Right cardiac atrium (tissue), 5 donors: Measurements from ENCODE around the gene CCDC40. TPM values are rescaled to one million over a fixed set of nuclear protein-coding genes. Genes with fewer than 3 reads are reported as not detected.

Experiments
- ATAC-seq, 2 donors: fragments of 200-7000 bp; cut with Tn5 transposase; one replicate each; pipeline versions ENCODE4 v1.8.0 to v1.9.1; 2020; ENCODE audit warnings: moderate library complexity in 2 of 2, mild to moderate bottlenecking in 1 of 2
- DNase-seq, 3 donors: peaks; one replicate each; pipeline ENCODE4 v3.0.0-alpha.2; 2020
- H3K27ac ChIP-seq: one replicate; pipeline ENCODE4 v1.5.1; 2013; ENCODE audit warnings: mild to moderate bottlenecking, low read length, control low read depth, moderate library complexity
- H3K27me3 ChIP-seq: one replicate; pipeline ENCODE4 v1.6.1; 2013; ENCODE audit not compliant: control insufficient read depth, insufficient read depth
- H3K4me1 ChIP-seq: one replicate; pipeline ENCODE4 v1.6.1; 2013; ENCODE audit warnings: low read length; ENCODE audit not compliant: control insufficient read depth, insufficient read depth
- H3K4me3 ChIP-seq: one replicate; pipeline ENCODE4 v1.5.1; 2013; ENCODE audit warnings: low read length, control low read depth
- H3K9me3 ChIP-seq: one replicate; pipeline ENCODE4 v1.6.1; 2013; ENCODE audit warnings: low read length; ENCODE audit not compliant: control insufficient read depth
- WGBS: extraction: QIAGEN DNeasy Blood & Tissue Kit; methylation state at CpG from one replicate; pipeline ENCODE4 v1.1.7; 2013; 5-methylcytosine and 5-hydroxymethylcytosine counted together
- intact Hi-C, 4 donors: fragments of 100-400 bp; cut with DNase I; formaldehyde crosslinking; loops; one replicate each; pipeline versions ENCODE4 v1.11.0 to v1.14.0; 2022 to 2023
- polyA plus RNA-seq: library from polyadenylated mRNA; stranded (reverse); fragments of 200-250 nt; gene quantifications from one replicate; pipeline ENCODE4 v1.2.3, GENCODE V29; 2013
- total RNA-seq, 4 donors: library from RNA; stranded (reverse); fragmentation: NEBNext Ultra II Directional; extraction: Animal tissue kit (Norgen Biotek cat#: 25700); gene quantifications; one replicate each; pipeline ENCODE4 v1.2.1, GENCODE V29; 2021
- donor health status: healthy with polysubstance abuse.
- donor health status: DM: no; HTN: yes; CAD: no.
- donor health status: DM: no; HTN: no; CAD: no.
- donor health status: DM: no; HTN: yes; CAD: no; lungs with severe emphysema.
- donor health status: DM: yes; HTN: yes; CAD: no.

Gene CCDC40
- total and polyA plus RNA-seq, 5 donors: 4.9 to 10.0 (median 7.4) TPM

DNA sequence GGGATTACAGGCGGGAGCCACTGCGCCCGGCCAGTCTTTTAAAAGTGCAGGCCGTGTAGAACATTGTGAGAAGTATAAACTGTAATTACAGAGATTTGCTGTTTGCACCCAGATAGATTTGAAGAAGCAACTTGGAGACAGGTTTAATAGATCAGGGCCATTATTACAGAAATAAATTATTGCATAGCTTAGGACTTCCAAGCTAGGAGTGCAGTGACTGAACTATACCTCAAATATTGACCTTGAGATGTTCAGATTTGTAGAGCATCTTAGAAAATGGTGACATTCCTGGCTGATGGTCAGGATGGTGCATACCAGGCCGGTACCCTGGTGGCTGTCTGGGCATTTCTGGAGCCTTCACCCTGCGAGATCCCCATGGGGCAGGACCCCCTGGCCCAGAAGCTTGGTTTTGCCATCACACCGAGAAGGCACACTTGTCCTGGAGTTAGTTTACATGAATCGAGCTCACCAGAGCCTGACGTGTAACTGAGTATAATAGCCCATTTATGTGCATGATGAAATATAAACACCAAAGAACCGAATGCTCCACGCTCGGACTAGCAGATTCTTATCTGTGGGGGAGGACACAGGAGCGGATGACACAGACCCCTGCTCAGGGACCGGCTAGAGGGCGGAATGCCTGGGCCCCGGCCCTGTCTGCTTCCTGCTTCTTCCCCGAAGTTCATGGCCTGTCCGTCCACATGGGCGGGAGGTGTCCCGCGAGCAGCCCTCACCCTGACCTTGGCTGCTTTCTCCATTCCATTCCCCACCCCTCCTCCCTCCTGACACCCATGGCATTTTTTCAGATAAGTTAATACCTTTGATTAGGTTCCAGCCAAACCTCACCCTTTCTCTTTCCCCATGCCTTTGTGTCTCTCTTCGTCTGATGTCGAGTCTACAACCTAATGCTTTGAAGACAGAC, 32.1 kb downstream of the CCDC40 start:
- no peaks in the 10 kb centered on the region for H3K27me3 ChIP-seq
- H3K27ac ChIP-seq: peak overlapping the region; percentile 82
- DNase-seq (peak; percentile 28 to 82 (median 52)), ATAC-seq (peak; percentile 47 to 68)
- WGBS: 52% methylated on average over 23 of the region's 23 CpGs
- intact Hi-C loops: no loop called here
- no peak overlapping the region for H3K4me3 ChIP-seq
- peaks cover 13% of the 10 kb centered on the region for H3K4me1 ChIP-seq
- no peaks in the 10 kb centered on the region for H3K9me3 ChIP-seq

GRCh38 chr17:80070375-80071115, 34.1 kb downstream of the CCDC40 start:
- Histone ChIP-seq H3K27me3 (no peaks in the 10 kb centered on the region), H3K4me1 (peaks cover 13% of the 10 kb centered on the region), H3K27ac (peak overlapping the region; percentile 91), H3K9me3 (no peaks in the 10 kb centered on the region), H3K4me3 (peak overlapping the region; percentile 34)
- DNase-seq (peak in 1 of 3 donors; percentile 61), ATAC-seq (peak; percentile 46 to 53)
- intact Hi-C loops: no loop called here
- 57% methylated on average over 15 of the region's 15 CpGs for WGBS

DNA sequence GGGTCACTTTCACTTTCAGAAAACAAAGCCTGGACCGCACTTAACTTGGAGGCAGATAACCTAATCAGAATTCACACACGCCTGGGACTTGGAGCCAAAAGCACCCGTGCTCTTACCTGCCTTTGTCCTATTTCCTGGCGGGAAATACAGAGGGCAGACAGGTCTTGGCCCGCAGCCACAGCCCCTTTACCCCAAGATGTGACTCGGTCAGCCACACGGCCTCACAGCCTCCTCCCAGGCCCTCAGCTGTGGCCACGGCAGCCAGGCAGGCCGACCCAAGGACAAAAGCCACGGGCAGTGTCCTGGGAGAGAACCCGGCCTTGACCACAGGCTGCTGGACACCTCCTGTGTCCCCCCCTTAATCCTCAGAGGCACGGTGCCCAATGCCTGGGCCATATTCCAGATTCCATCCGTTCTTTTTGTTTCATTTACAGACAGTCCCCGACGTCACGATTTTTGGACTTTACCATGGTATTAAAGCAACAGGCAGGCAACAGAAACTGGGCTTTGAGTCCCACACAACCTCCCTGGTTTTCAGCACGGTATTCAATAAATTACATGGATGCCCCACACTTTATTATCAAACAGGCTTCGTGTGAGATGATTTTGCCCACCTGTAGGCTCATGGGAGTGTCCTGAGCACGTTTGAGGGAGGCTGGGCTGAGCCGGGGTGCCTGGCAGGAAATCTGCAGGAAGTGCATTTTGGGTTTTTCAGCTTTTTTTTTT, 34.8 kb downstream of the CCDC40 start:
- Histone ChIP-seq H3K27me3 (no peaks in the 10 kb centered on the region), H3K4me1 (peaks cover 13% of the 10 kb centered on the region), H3K27ac (peak overlapping the region; percentile 91), H3K9me3 (no peaks in the 10 kb centered on the region), H3K4me3 (peak overlapping the region; percentile 34)
- DNase-seq: peak; percentile 75 to 90 (median 87)
- ATAC-seq: peak; percentile 75 to 79
- 11% methylated on average over 20 of the region's 20 CpGs for WGBS
- intact Hi-C loops: no loop called here

GRCh38 chr17:80072410-80072809, 36.0 kb downstream of the CCDC40 start:
- intact Hi-C loops: no loop called here
- Histone ChIP-seq H3K27ac (no peak overlapping the region), H3K4me1 (peaks cover 13% of the 10 kb centered on the region), H3K4me3 (no peak overlapping the region), H3K27me3 (no peaks in the 10 kb centered on the region), H3K9me3 (no peaks in the 10 kb centered on the region)
- ATAC-seq: no peak
- peak in 1 of 3 donors; percentile 12 for DNase-seq
- 96% methylated on average over 6 of the region's 6 CpGs for WGBS

DNA sequence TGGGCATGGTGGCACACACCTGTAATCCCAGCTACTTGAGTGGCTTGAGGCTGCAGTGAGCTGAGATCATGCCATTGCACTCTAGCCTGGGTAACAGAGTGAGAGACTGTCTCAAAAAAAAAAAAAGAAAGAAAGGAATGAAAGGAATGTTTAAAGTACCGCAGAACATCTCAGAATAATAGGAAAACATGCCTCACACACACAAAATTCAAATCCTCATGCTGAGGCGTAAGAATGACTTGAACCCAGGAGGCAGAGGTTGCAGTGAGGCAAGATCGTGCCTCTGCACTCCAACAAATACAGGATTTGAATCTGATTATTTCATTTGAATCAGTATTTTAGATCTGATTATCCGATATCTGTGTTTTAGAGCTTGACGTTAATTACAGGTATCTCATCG, 43.6 kb downstream of the CCDC40 start:
- Histone ChIP-seq H3K4me3 (no peak overlapping the region), H3K27me3 (no peaks in the 10 kb centered on the region), H3K9me3 (no peaks in the 10 kb centered on the region), H3K4me1 (no peaks in the 10 kb centered on the region), H3K27ac (no peak overlapping the region)
- WGBS: 82% methylated on average over 6 of the region's 6 CpGs
- no peak for DNase-seq
- no peak for ATAC-seq
- intact Hi-C loops: loop anchor here in 1 of 4 donors (5.0 kb wide), 1 partner anchor 73 kb away; no protein-coding TSS in a partner anchor

GRCh38 chr17:80081596-80081995, 45.2 kb downstream of the CCDC40 start:
- intact Hi-C loops: loop anchor here in 1 of 4 donors (5.0 kb wide), 1 partner anchor 74 kb away; no protein-coding TSS in a partner anchor

DNA sequence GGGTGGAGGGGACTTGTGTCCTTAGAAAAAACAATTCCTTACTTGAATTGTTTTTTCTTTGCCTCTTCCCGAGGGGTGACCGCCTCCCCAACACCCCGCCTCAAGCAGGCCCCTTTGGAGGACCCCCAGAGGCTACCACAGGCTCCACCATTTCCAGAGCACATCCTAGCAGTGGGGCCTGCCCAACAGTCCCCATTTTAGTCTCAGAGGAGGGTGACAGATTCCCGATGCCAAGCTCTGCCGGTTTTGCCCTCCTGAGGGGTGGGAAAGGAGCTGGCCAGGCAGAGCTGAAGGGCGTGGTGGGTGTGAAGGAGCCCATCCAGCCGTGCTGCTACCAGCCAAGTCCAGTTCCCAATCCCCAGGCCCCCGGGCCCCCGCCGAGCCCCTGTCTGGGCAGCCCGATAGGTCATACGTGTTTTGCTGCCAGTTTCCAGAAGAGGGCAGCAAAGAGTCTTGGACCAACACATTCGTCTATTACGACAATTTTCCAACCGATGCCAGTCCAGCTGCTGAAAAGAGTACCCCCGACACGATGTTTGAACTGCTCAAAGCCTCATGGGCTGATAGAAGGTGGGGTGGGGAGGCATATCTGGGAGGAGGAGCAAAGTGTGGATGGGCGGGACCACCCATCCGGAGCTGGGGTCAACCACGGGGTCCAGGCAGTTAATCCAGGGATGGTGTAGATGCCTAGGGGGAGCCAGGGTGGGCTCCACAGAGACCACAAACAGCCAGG, 46.1 kb downstream of the CCDC40 start:
- WGBS: 31% methylated on average over 20 of the region's 20 CpGs
- intact Hi-C loops: loop anchor here in 1 of 4 donors (5.0 kb wide), 1 partner anchor 75 kb away; no protein-coding TSS in a partner anchor
- Histone ChIP-seq H3K27ac (no peak overlapping the region), H3K4me3 (no peak overlapping the region), H3K27me3 (no peaks in the 10 kb centered on the region), H3K4me1 (no peaks in the 10 kb centered on the region), H3K9me3 (no peaks in the 10 kb centered on the region)
- ATAC-seq (peak; percentile 42 to 72), DNase-seq (peak; percentile 58 to 75 (median 73))

More at GRCh38 chr17:80081596-80081995, 45.2 kb downstream of the CCDC40 start:
- H3K4me3 ChIP-seq: no peak overlapping the region
- WGBS: 91% methylated on average over 14 of the region's 14 CpGs
- DNase-seq (peak in 1 of 3 donors; percentile 48), ATAC-seq (no peak)
- H3K27me3 ChIP-seq: no peaks in the 10 kb centered on the region
- H3K27ac ChIP-seq: no peak overlapping the region
- no peaks in the 10 kb centered on the region for H3K4me1 ChIP-seq
- H3K9me3 ChIP-seq: no peaks in the 10 kb centered on the region

DNA sequence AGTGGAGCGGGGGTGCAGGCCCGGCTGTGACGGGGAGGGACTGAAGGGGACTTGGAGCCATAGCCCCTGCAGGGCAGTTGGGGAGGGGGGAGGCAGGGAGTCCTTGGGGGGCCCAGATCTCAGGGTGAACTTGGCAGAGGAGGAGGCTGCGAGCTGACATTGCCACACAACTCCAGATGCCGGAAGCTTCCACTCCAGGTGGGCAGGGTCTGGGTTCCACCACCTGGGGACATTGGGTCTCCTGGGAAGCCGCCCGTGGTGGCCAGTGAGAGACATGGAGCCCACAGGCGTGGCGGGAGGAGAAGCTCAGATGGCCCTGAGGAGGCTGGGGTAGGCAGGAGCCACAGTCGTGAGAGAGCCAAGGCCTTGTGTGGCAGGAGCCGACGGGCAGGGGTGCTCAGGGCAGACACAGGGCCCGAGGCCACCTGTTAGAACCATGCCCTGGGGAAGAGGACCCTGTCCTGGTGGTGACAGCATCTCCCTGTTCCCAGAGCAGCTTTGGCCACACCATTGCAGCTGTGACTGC, 46.8 kb downstream of the CCDC40 start:
- intact Hi-C loops: loop anchor here in 1 of 4 donors (5.0 kb wide), 1 partner anchor 76 kb away; no protein-coding TSS in a partner anchor
- DNase-seq (peak in 1 of 3 donors; percentile 54), ATAC-seq (peak in 1 of 2 donors; percentile 14)
- H3K27me3 ChIP-seq: no peaks in the 10 kb centered on the region
- WGBS: 86% methylated on average over 13 of the region's 13 CpGs
- H3K27ac ChIP-seq: no peak overlapping the region
- H3K9me3 ChIP-seq: no peaks in the 10 kb centered on the region
- H3K4me1 ChIP-seq: no peaks in the 10 kb centered on the region
- no peak overlapping the region for H3K4me3 ChIP-seq

GRCh38 chr17:80084773-80085172, 48.3 kb downstream of the CCDC40 start:
- no peaks in the 10 kb centered on the region for H3K27me3 ChIP-seq
- WGBS: 88% methylated on average over 15 of the region's 15 CpGs

GRCh38 chr17:80086081-80086480, 49.6 kb downstream of the CCDC40 start:
- Histone ChIP-seq H3K27ac (no peak overlapping the region), H3K4me3 (no peak overlapping the region), H3K4me1 (no peaks in the 10 kb centered on the region), H3K27me3 (no peaks in the 10 kb centered on the region), H3K9me3 (no peaks in the 10 kb centered on the region)
- DNase-seq (peak in 1 of 3 donors; percentile 53), ATAC-seq (no peak)
- intact Hi-C loops: no loop called here
- 86% methylated on average over 17 of the region's 17 CpGs for WGBS

More at GRCh38 chr17:80084773-80085172, 48.3 kb downstream of the CCDC40 start:
- H3K27ac ChIP-seq: no peak overlapping the region
- DNase-seq (peak in 1 of 3 donors; percentile 40), ATAC-seq (no peak)
- no peaks in the 10 kb centered on the region for H3K9me3 ChIP-seq
- intact Hi-C loops: loop anchor here in 1 of 4 donors (5.0 kb wide), 1 partner anchor 77 kb away; no protein-coding TSS in a partner anchor
- no peak overlapping the region for H3K4me3 ChIP-seq
- no peaks in the 10 kb centered on the region for H3K4me1 ChIP-seq
